Measurements from ENCODE around the gene FAM227A.
"Not testable (repeated sequence)": the region's sequence is repeated elsewhere in the genome, so short reads cannot be mapped to it uniquely, and the experiment has no call there.

GRCh38 chr22:38644245-38644644 is 11.9 kb downstream of the FAM227A start:
- TF ChIP-seq CTCF, EP300, POLR2A (IDR thresholded peaks at IDR 0.05): not testable (repeated sequence)

Data from ovary (tissue), 3 donors.